ENCODE measurements around the gene TIMM29. TPM values are rescaled to one million over a fixed set of nuclear protein-coding genes. Genes with fewer than 3 reads are reported as not detected.

The TIMM29 gene
- total and polyA plus RNA-seq, 9 of the 15 experiments (the other 6 are each of a cell fraction or from before 2014, with no cell fraction given), result 2.4 to 29.4 (median 16.3) TPM

- no peak for TF ChIP-seq WHSC1 (IDR thresholded peaks at IDR 0.05; ENCODE audit: low read length)
- TF ChIP-seq ELF2 (CRISPR knock-in tag; IDR thresholded peaks at IDR 0.05), result no peak
- TF ChIP-seq EHMT2 (IDR thresholded peaks at IDR 0.05), result no peak
- no peak for TF ChIP-seq GTF2B (IDR thresholded peaks at IDR 0.05; ENCODE audit: extremely low read depth, insufficient read length)
- no peak overlapping the region for H3K4me2 ChIP-seq (ENCODE audit: insufficient read depth, low read length)
Measured at GRCh38 chr19:10952809-10953208, 24.2 kb downstream of the TIMM29 start.

More at GRCh38 chr19:10952809-10953208, 24.2 kb downstream of the TIMM29 start:
- ATAC-seq (no peak), FAIRE-seq (no peak), DNase-seq (ENCODE audit: extremely low read depth in 1 of 4, low spot score in 3 of 4) (no peak)
- no peaks in the 10 kb centered on the region for H3K9me3 ChIP-seq (replicated peaks; ENCODE audit: control insufficient read depth, insufficient read depth, low read depth, low read length)
- WGBS (ENCODE audit: insufficient coverage, low coverage, missing lambda C conversion rate), result 73% methylated on average over 6 of the region's 6 CpGs
- no peaks in the 10 kb centered on the region for H3K36me3 ChIP-seq (ENCODE audit: control insufficient read depth, insufficient read depth, low read length)
- no peak overlapping the region for H2AFZ ChIP-seq (ENCODE audit: low read depth, low read length)
- H3K9me1 ChIP-seq (ENCODE audit: control insufficient read depth, insufficient read depth, low read length), result no peaks in the 10 kb centered on the region
- no peak overlapping the region for H3K4me3 ChIP-seq
- intact Hi-C loops (cut with micrococcal nuclease) (no loop called here), in situ Hi-C loops (cut with MboI) (no loop called here)
- ChIA-PET CTCF (ENCODE audit: low intra/inter-chr PET ratio) (no interaction called here), POLR2A (no interaction called here)
- no peaks in the 10 kb centered on the region for H3K27me3 ChIP-seq (ENCODE audit: control insufficient read depth in 2 of 2, insufficient read depth in 2 of 2, low read length in 2 of 2)
- H3K27ac ChIP-seq (ENCODE audit: extremely low read depth, low read depth, low read length), result no peak overlapping the region
- H3K4me1 ChIP-seq (replicated peaks in 1 of 2; ENCODE audit: control insufficient read depth in 2 of 2, insufficient read depth in 2 of 2, low read length in 2 of 2), result peaks cover 0 to 5% of the 10 kb centered on the region in 2 experiments; a peak in 1 of 5 replicates
- H3K79me2 ChIP-seq (ENCODE audit: control insufficient read depth, insufficient read depth, low read length), result no peaks in the 10 kb centered on the region
- H3K9ac ChIP-seq (ENCODE audit: insufficient read depth in 1 of 2, low read depth in 2 of 2, low read length in 2 of 2), result no peak overlapping the region
- no peaks in the 10 kb centered on the region for H4K20me1 ChIP-seq (replicated peaks; ENCODE audit: control insufficient read depth, insufficient read depth, low read length)
- BruUV-seq (replicated peaks), result no TSS peak

Measured in K562 (cell line).